Tongue (tissue), 2 donors: ENCODE results near the gene CAMKMT. TPM values are rescaled to one million over a fixed set of nuclear protein-coding genes. Genes with fewer than 3 reads are reported as not detected.

Source experiments
- DNase-seq: peaks from one replicate; pipeline ENCODE4 v3.0.0-alpha.2; 2015
- total RNA-seq: library from RNA; depleted of rRNA; stranded (reverse); fragments of >200 nt; gene quantifications from one replicate; pipeline ENCODE4 v1.2.3, GENCODE V29; 2014

Gene CAMKMT
- total RNA-seq, result 9.9 TPM

GRCh38 chr2:44361330-44362206, at the start of gene CAMKMT, which contains the start of gene PREPL:
TSS of gene CAMKMT (plus strand) at chr2:44361947.
TSS of gene PREPL (minus strand) at chr2:44361494. CDS start at chr2:44346342, 15,152 bp downstream.
- peak; percentile 99 for DNase-seq

DNA sequence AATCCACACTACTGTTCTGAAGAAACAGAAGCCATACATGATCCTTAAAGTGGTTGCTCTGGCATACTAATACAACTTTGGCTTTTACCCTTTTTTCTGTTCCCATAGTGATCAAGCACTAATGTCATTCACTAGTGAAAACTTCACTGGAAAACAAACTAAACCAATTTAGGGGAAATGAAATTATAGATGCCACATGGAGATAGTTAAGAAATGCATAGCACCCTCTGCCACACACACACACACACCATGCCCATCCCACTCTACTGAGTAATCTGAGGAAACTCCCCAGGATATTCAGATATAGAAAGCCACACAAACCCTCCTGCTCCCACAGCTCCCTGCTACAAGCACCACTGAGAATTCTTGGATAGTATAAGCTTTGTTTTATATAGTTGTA, 47.4 kb upstream of the CAMKMT start:
- no peak for DNase-seq

DNA sequence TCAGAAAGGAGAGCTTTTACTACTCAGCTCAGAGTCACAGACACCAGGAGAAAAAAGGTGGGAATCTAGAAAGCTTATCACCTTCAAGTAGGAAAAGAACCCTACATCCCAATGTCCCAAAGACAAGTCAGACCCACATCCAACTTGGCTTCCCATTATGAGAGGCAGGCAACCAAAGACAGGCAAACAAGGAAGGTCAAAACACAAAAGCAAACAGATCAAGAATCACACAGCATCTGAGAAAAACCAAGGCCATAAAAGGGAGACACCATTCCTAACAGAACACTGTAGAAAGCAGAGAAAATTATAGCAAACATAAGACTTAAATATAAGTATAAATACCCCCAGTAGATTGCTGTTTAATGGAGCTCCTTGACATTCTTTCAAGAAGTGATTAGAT, 45.8 kb upstream of the CAMKMT start:
- DNase-seq, result no peak

- DNase-seq, result no peak
Observed at GRCh38 chr2:44320832-44321231, 40.9 kb upstream of the CAMKMT start.

- no peak for DNase-seq
Observed at GRCh38 chr2:44321360-44321759, 40.4 kb upstream of the CAMKMT start.

DNA sequence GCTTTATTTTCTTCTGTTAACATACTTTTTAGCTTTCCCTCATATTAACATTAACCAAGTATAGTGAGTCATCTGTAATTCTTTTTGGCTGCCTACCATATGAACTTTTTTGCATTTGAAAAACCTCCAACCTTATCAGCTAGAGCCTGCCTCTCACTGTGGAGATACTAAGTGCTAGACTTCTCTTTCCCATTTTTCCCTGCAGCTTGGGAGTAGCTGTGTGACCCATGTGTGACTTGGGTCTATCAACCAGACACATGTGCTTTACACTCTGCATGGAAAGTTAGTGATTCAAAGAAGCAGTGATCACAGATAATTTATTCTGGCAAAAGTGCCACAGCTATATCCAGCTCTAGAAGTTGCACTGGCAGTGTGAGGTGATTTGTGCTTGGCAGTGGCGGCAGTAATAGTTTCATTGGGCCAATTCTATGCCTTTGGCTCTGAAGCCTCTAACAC, 36.7 kb upstream of the CAMKMT start:
- no peak for DNase-seq

GRCh38 chr2:44325897-44326296, 35.9 kb upstream of the CAMKMT start:
- no peak for DNase-seq

GRCh38 chr2:44326548-44327264, 35.0 kb upstream of the CAMKMT start:
- no peak for DNase-seq

- no peak for DNase-seq
Observed at GRCh38 chr2:44328750-44329149, 33.0 kb upstream of the CAMKMT start.

- DNase-seq, result no peak
Observed at GRCh38 chr2:44329343-44329742, 32.4 kb upstream of the CAMKMT start.

DNA sequence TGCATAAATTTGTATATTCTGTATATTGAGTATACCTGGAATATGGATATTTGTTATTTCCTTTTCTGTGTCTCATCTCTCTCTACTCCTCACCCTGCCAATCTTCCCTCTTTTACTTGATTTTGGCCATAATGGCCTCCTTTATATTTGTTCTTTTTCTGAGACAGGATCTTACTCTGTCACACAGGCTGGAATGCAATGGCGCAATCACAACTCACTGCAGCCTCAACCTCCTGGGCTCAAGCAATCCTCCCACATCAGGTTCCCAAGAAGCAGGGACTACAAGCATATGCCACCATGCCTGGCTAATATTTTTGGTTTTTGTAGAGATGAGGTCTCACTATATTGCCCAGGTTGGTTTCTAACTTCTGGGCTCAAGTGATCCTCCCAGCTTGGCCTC, 30.9 kb upstream of the CAMKMT start:
- DNase-seq, result no peak

GRCh38 chr2:44333994-44334393, 27.8 kb upstream of the CAMKMT start:
- DNase-seq, result no peak

DNA sequence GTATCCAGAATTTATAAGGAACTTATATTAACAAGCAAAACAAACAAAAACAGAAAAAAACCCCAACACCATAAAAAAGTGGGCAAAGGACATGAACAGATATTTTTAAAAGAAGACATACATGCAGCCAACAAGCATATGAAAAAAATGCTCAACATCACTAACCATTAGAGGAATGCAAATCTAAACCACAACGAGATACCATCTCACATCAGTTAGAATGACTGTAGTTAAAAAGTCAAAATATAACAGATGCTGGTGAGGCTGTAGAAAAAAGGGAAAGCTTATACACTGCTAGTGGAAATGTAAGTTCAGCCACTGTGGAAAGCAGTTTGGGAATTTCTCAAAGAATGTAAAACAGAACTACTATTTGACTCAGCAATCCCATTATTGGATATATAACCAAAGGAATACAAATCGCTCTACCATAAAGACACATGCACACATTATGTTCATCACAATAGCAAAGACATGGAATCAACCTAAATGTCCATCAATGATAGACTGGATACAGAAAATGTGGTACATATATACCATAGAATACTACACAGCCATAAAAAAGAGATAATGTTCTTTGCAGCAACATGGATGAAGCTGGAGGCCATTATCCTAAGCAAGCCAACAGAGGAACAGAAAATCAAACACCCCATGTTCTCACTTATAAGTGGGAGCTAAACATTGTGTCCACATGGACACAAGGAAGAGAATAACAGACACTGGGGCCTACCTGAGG, 25.8 kb upstream of the CAMKMT start:
- DNase-seq, result no peak

DNA sequence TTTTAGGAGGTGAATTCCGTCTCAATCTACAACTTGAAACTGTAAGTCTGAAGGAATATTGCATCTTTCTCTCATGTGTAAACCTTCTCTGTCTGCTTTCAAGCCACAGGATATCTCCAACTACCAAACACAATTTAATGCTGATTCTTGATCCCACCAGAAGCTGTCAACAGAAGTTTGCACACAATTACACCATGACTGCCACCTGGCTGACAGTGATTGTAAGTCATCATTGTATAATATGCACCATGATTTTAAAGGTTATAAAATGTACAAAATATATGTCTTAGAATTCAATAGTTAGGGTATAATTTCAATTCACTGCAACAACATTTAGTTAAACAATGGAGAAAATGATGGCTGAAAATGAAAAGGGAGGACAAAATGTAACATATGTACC, 18.9 kb upstream of the CAMKMT start:
- no peak for DNase-seq

GRCh38 chr2:44347526-44347925, 14.2 kb upstream of the CAMKMT start:
- DNase-seq, result peak; percentile 48

GRCh38 chr2:44348400-44348799, 13.3 kb upstream of the CAMKMT start:
- DNase-seq, result peak; percentile 21

DNA sequence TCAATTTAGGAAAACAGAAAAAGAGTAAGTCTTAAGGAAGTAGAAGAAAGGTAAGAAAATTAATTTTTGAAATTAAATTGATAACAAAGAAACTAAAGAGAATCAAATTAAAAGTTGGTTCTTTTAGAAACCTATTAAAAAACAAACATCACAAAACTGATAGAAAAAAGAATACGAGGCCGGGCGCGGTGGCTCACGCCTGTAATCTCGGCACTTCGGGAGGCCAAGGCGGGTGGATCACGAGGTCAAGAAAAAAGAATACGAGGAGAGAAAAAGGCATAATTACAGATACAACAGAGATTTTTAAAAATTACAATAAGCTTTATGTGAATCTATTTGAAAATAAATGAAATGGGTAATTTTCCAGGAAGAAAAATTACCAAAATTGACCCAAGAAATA, 12.2 kb upstream of the CAMKMT start:
- DNase-seq, result no peak

GRCh38 chr2:44351088-44351487, 10.7 kb upstream of the CAMKMT start:
- DNase-seq, result peak; percentile 20

GRCh38 chr2:44351676-44352075, 10.1 kb upstream of the CAMKMT start:
- DNase-seq, result peak; percentile 46

- no peak for DNase-seq
Observed at GRCh38 chr2:44352510-44352909, 9.2 kb upstream of the CAMKMT start.

- DNase-seq, result no peak
Observed at GRCh38 chr2:44354761-44355160, 7.0 kb upstream of the CAMKMT start.

DNA sequence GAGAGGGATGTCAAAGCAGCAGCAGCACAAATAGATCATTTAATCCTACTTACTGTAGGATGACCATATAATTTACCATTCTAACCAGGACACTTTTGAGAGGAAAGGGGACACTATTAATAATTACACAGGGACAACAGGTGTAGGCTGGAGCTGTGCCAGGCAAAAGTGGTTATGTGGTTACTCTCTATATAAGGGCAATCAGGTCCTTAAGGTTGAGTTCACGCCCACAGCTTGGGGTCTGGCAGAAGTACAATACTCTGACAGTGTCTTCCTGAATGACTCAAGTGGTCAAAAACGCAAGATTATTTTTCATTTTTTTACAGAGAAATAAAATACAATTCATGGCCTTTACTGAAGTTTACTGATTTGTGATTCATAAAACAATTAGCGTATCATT, 3.2 kb upstream of the CAMKMT start:
- peak; percentile 81 for DNase-seq
